HUES48 (cell line): Measurements from ENCODE around the gene HSPA9.
A peak's percentile ranks its signal among the peaks of the same experiment; 100 is the strongest.

Experiments used
- H3K27ac ChIP-seq: one replicate; pipeline ENCODE4 v1.7.0; 2013; ENCODE audit warnings: low read depth, low read length, inconsistent platforms
- H3K27me3 ChIP-seq: 2 replicates; pipeline ENCODE4 v1.6.1; 2013; ENCODE audit warnings: mild to moderate bottlenecking, low read length; ENCODE audit not compliant: control insufficient read depth, insufficient read depth
- H3K36me3 ChIP-seq: 2 replicates; pipeline ENCODE4 v1.6.1; 2013; ENCODE audit warnings: low read length; ENCODE audit not compliant: control insufficient read depth, insufficient read depth
- H3K4me1 ChIP-seq: 2 replicates; pipeline ENCODE4 v1.6.1; 2013; ENCODE audit warnings: mild to moderate bottlenecking, low read length; ENCODE audit not compliant: control insufficient read depth, insufficient read depth
- H3K4me3 ChIP-seq: 2 replicates; pipeline ENCODE4 v1.5.1; 2013; ENCODE audit warnings: mild to moderate bottlenecking, low read depth, low read length
- H3K9ac ChIP-seq: 2 replicates; pipeline ENCODE4 v1.6.1; 2013; ENCODE audit warnings: mild to moderate bottlenecking, low read depth, low read length, moderate library complexity
- H3K9me3 ChIP-seq: 2 replicates; pipeline ENCODE4 v1.6.1; 2013; ENCODE audit warnings: low read length; ENCODE audit not compliant: control insufficient read depth, insufficient read depth

Gene HSPA9

GRCh38 chr5:138559937-138560336, 15.3 kb downstream of the HSPA9 start:
- H3K36me3 ChIP-seq: peaks cover 95% of the 10 kb centered on the region
- H3K27ac ChIP-seq: no peak overlapping the region
- no peaks in the 10 kb centered on the region for H3K9me3 ChIP-seq
- H3K27me3 ChIP-seq: no peaks in the 10 kb centered on the region
- H3K4me3 ChIP-seq: no peak overlapping the region
- no peaks in the 10 kb centered on the region for H3K4me1 ChIP-seq
- no peak overlapping the region for H3K9ac ChIP-seq

GRCh38 chr5:138557677-138558076, 17.5 kb downstream of the HSPA9 start:
- Histone ChIP-seq H3K9me3 (no peaks in the 10 kb centered on the region), H3K27ac (no peak overlapping the region), H3K4me3 (no peak overlapping the region), H3K9ac (no peak overlapping the region), H3K4me1 (no peaks in the 10 kb centered on the region), H3K27me3 (no peaks in the 10 kb centered on the region), H3K36me3 (peaks cover 89% of the 10 kb centered on the region)

GRCh38 chr5:138554143-138554542, 21.1 kb downstream of the HSPA9 start:
- Histone ChIP-seq H3K4me1 (no peaks in the 10 kb centered on the region), H3K9me3 (no peaks in the 10 kb centered on the region), H3K9ac (no peak overlapping the region), H3K36me3 (peaks cover 59% of the 10 kb centered on the region), H3K4me3 (no peak overlapping the region), H3K27me3 (no peaks in the 10 kb centered on the region), H3K27ac (no peak overlapping the region)

GRCh38 chr5:138553437-138554095, 21.6 kb downstream of the HSPA9 start:
- H3K27ac ChIP-seq: no peak overlapping the region
- H3K9ac ChIP-seq: no peak overlapping the region
- no peaks in the 10 kb centered on the region for H3K4me1 ChIP-seq
- no peaks in the 10 kb centered on the region for H3K27me3 ChIP-seq
- H3K4me3 ChIP-seq: no peak overlapping the region
- peaks cover 57% of the 10 kb centered on the region for H3K36me3 ChIP-seq
- no peaks in the 10 kb centered on the region for H3K9me3 ChIP-seq

- H3K27me3 ChIP-seq: no peaks in the 10 kb centered on the region
- no peaks in the 10 kb centered on the region for H3K4me1 ChIP-seq
- no peak overlapping the region for H3K9ac ChIP-seq
- H3K27ac ChIP-seq: no peak overlapping the region
- peaks cover 48% of the 10 kb centered on the region for H3K36me3 ChIP-seq
- no peaks in the 10 kb centered on the region for H3K9me3 ChIP-seq
- no peak overlapping the region for H3K4me3 ChIP-seq
Observed at GRCh38 chr5:138552657-138553056, 22.5 kb downstream of the HSPA9 start.

GRCh38 chr5:138549414-138549813, 25.8 kb downstream of the HSPA9 start:
- peaks cover 7% of the 10 kb centered on the region for H3K4me1 ChIP-seq
- H3K27ac ChIP-seq: no peak overlapping the region
- no peaks in the 10 kb centered on the region for H3K27me3 ChIP-seq
- peaks cover 16% of the 10 kb centered on the region for H3K36me3 ChIP-seq
- no peak overlapping the region for H3K4me3 ChIP-seq
- H3K9me3 ChIP-seq: no peaks in the 10 kb centered on the region
- H3K9ac ChIP-seq: no peak overlapping the region

- H3K27ac ChIP-seq: no peak overlapping the region
Observed at GRCh38 chr5:138545919-138546562, 29.2 kb downstream of the HSPA9 start.

GRCh38 chr5:138544181-138545134, 30.7 kb downstream of the HSPA9 start:
- Histone ChIP-seq H3K4me1 (peaks cover 19% of the 10 kb centered on the region), H3K9ac (peak overlapping the region; percentile 94), H3K27me3 (no peaks in the 10 kb centered on the region), H3K27ac (peak overlapping the region; percentile 96), H3K4me3 (peak overlapping the region; percentile 93), H3K9me3 (no peaks in the 10 kb centered on the region), H3K36me3 (peaks cover 25% of the 10 kb centered on the region)

More at GRCh38 chr5:138545919-138546562, 29.2 kb downstream of the HSPA9 start:
- no peak overlapping the region for H3K4me3 ChIP-seq
- H3K4me1 ChIP-seq: peaks cover 16% of the 10 kb centered on the region
- H3K27me3 ChIP-seq: no peaks in the 10 kb centered on the region
- H3K9me3 ChIP-seq: no peaks in the 10 kb centered on the region
- no peak overlapping the region for H3K9ac ChIP-seq
- H3K36me3 ChIP-seq: peaks cover 9% of the 10 kb centered on the region

GRCh38 chr5:138543730-138544104, 31.5 kb downstream of the HSPA9 start:
- Histone ChIP-seq H3K36me3 (peaks cover 28% of the 10 kb centered on the region), H3K4me3 (peak overlapping the region; percentile 93), H3K4me1 (peaks cover 19% of the 10 kb centered on the region), H3K9ac (peak overlapping the region; percentile 94), H3K9me3 (no peaks in the 10 kb centered on the region), H3K27me3 (no peaks in the 10 kb centered on the region), H3K27ac (peak overlapping the region; percentile 96)

GRCh38 chr5:138542956-138543729, 32.1 kb downstream of the HSPA9 start, which contains the start of gene ETF1:
ETF1 (minus strand) TSS chr5:138543236; CDS start chr5:138542918, 318 bp downstream.
- no peaks in the 10 kb centered on the region for H3K9me3 ChIP-seq

More at GRCh38 chr5:138542956-138543729, 32.1 kb downstream of the HSPA9 start, which contains the start of gene ETF1:
- peak within 1 kb of the TSS; percentile 96 for H3K27ac ChIP-seq
- no peaks in the 10 kb centered on the region for H3K27me3 ChIP-seq
- peak within 1 kb of the TSS; percentile 93 for H3K4me3 ChIP-seq
- peaks cover 30% of the 10 kb centered on the region for H3K36me3 ChIP-seq
- H3K4me1 ChIP-seq: peaks cover 19% of the 10 kb centered on the region
- peak within 1 kb of the TSS; percentile 97 for H3K9ac ChIP-seq
